Testis (tissue), 2 donors: Measurements from ENCODE around the gene VPS37C.

Experiments used
- CTCF ChIP-seq, 3 experiments: fragments of 450-650 bp in 2 of 3; fragments of 200-600 bp in 1 of 3; sonication (generic) in 1 of 3; IDR thresholded peaks; one replicate each; pipeline ENCODE4 v1.5.1; 2016 to 2019; ENCODE audit warnings: antibody characterized with exemption in 3 of 3, mild to moderate bottlenecking in 2 of 3, moderate library complexity in 1 of 3
- POLR2A ChIP-seq: fragments of 450-650 bp; IDR thresholded peaks from one replicate; pipeline ENCODE4 v1.6.1; 2017; ENCODE audit warnings: antibody characterized with exemption, mild to moderate bottlenecking, moderate library complexity

- TF ChIP-seq CTCF (IDR thresholded peaks at IDR 0.05) (no peak), POLR2A (no peak)
Observed at GRCh38 chr11:61115498-61116224, 45.6 kb downstream of the VPS37C start.
